GM18951 (cell line): ENCODE measurements around the gene SYDE2.
"Not testable (repeated sequence)": the region's sequence is repeated elsewhere in the genome, so short reads cannot be mapped to it uniquely, and the experiment has no call there.

Experiments used
- POLR2A ChIP-seq: IDR thresholded peaks from 4 replicates; pipeline ENCODE4 v1.6.1; 2011; ENCODE audit warnings: mild to moderate bottlenecking; ENCODE audit not compliant: insufficient read length, insufficient read depth; ENCODE audit errors: extremely low read depth
- in situ Hi-C: fragments of 300-500 bp; cut with MboI; formaldehyde crosslinking; loops from one replicate; pipeline ENCODE4 v1.12.0; 2022; ENCODE audit warnings: low sequenced_read_pairs, mixed read lengths, inconsistent platforms; ENCODE audit not compliant: unreplicated experiment

The SYDE2 gene

GRCh38 chr1:85172684-85173337 lies 28.0 kb downstream of the SYDE2 start:
- TF ChIP-seq POLR2A, result no peak

GRCh38 chr1:85171721-85172120 lies 29.1 kb downstream of the SYDE2 start:
- in situ Hi-C loops, result no loop called here
- no peak for TF ChIP-seq POLR2A

More at GRCh38 chr1:85172684-85173337, 28.0 kb downstream of the SYDE2 start:
- in situ Hi-C loops, result no loop called here

GRCh38 chr1:85168884-85169283 lies 31.9 kb downstream of the SYDE2 start:
- no peak for TF ChIP-seq POLR2A
- in situ Hi-C loops, result no loop called here

- TF ChIP-seq POLR2A, result no peak
- in situ Hi-C loops, result no loop called here
These were observed 34.5 kb downstream of the SYDE2 start for GRCh38 chr1:85166351-85166750.

GRCh38 chr1:85158910-85159309 lies 41.9 kb downstream of the SYDE2 start:
- in situ Hi-C loops, result no loop called here

GRCh38 chr1:85157436-85157835 lies 43.4 kb downstream of the SYDE2 start:
- in situ Hi-C loops, result no loop called here
- TF ChIP-seq POLR2A, result no peak

More at GRCh38 chr1:85158910-85159309, 41.9 kb downstream of the SYDE2 start:
- no peak for TF ChIP-seq POLR2A

GRCh38 chr1:85153149-85153891 lies 47.5 kb downstream of the SYDE2 start:
- TF ChIP-seq POLR2A, result no peak

GRCh38 chr1:85151446-85151845 lies 49.4 kb downstream of the SYDE2 start:
- in situ Hi-C loops, result no loop called here
- TF ChIP-seq POLR2A, result no peak

More at GRCh38 chr1:85153149-85153891, 47.5 kb downstream of the SYDE2 start:
- in situ Hi-C loops, result no loop called here

GRCh38 chr1:85149805-85150204 lies 51.0 kb downstream of the SYDE2 start:
- in situ Hi-C loops, result no loop called here
- TF ChIP-seq POLR2A, result no peak

GRCh38 chr1:85148524-85149250 lies 52.1 kb downstream of the SYDE2 start:
- TF ChIP-seq POLR2A, result no peak
- in situ Hi-C loops, result no loop called here

GRCh38 chr1:85146972-85147359 lies 53.9 kb downstream of the SYDE2 start:
- TF ChIP-seq POLR2A, result no peak
- in situ Hi-C loops, result no loop called here

- in situ Hi-C loops, result not testable (repeated sequence)
These were observed 54.4 kb downstream of the SYDE2 start for GRCh38 chr1:85146298-85146971.

- in situ Hi-C loops, result no loop called here
These were observed 56.5 kb downstream of the SYDE2 start for GRCh38 chr1:85144351-85144750.

GRCh38 chr1:85142753-85143152 lies 58.1 kb downstream of the SYDE2 start:
- TF ChIP-seq POLR2A, result no peak
- in situ Hi-C loops, result no loop called here

More at GRCh38 chr1:85144351-85144750, 56.5 kb downstream of the SYDE2 start:
- TF ChIP-seq POLR2A, result no peak

- in situ Hi-C loops, result not testable (repeated sequence)
These were observed 62.4 kb downstream of the SYDE2 start for GRCh38 chr1:85138439-85138838.
